HG02588 (cell line): ENCODE measurements around the gene PZP.

Experiments
- ATAC-seq: cut with Tn5 transposase; IDR thresholded peaks from one replicate; pipeline ENCODE4 v1.9.1; 2021; ENCODE audit warnings: mild to moderate bottlenecking, moderate library complexity; ENCODE audit not compliant: unreplicated experiment

PZP gene

GRCh38 chr12:9127484-9127883 is 80.7 kb downstream of the PZP start:
- no peak for ATAC-seq

GRCh38 chr12:9124383-9125031 is 83.7 kb downstream of the PZP start:
- no peak for ATAC-seq

GRCh38 chr12:9123781-9124382 is 84.3 kb downstream of the PZP start:
- no peak for ATAC-seq

GRCh38 chr12:9122091-9122609 is 86.0 kb downstream of the PZP start:
- ATAC-seq = no peak

DNA sequence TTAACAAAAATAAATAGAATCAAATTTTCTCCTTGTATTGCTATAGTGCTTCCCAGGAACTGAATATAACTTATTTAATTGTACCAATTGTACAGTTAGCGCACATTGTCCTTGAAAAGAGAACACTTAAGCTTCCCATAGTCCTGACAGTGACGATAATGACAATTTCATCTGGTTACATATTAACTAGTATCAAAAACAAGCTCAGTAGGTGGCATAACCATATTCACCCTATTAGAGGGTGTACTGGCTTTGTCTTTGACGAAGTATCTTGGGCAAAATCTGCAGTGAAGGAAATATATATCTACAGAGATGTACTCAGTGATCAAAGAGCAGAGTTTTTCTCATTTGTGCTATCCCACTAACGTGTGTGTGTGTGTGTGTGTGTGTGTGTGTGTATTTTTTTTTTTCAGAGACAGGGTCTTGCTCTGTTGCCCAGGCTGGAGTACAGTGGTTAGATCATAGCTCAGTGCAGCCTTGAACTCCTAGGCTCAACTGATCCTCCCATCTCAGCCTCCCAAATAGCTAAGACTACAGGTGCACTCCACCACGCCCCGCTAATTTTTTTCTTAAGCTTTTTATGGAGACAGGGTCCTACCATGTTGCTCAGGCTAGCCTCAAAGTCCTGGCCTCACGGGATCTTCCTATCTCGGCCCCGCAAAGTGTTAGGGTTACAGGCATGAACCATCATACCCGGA is 87.6 kb downstream of the PZP start:
- no peak for ATAC-seq

- ATAC-seq = peak; percentile 66
Measured at GRCh38 chr12:9118158-9118557, 90.0 kb downstream of the PZP start.

DNA sequence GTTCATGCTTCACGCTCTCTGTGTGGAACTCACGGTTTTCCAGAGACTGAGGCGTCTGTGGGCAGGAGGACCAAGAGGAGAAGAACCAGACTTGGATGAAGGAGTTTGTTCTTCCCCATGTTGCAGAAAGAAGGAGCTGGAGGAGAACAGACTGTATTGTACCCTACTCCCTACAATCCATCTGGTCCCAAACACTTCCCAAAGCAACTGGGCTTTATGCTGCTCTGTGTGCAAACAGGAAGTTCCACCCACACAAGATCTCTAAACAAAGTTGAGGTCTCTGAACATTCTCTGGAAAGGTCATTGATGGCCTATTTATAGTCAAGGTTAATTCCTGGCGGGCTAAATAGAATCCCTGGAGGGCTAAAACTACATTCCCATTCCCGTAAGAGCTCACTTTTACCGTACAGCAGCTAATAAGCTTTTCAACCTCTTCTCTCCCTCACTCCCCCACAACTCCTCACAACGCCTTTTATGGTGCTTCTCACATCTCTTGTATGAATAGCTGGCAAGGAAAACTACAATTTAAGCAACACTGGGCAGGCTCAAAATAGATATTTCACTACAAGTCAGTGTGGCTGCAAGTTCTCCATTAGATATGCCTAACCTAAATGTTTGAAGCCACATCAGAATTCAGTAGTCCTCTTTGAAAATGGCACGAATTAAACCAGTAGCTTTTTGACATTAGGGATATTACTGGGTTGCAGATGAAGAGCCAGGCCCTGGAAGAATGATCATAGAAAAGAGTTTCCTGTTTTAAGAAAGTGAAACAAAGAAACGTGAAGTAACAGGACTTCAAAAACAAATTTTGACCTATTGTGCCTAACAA is 92.2 kb downstream of the PZP start, which contains the start of gene A2M:
Gene A2M (minus strand): TSS at position 189 of the 829 bp plus-strand sequence. CDS start 70 bp downstream, at position 119.
- no peak for ATAC-seq

DNA sequence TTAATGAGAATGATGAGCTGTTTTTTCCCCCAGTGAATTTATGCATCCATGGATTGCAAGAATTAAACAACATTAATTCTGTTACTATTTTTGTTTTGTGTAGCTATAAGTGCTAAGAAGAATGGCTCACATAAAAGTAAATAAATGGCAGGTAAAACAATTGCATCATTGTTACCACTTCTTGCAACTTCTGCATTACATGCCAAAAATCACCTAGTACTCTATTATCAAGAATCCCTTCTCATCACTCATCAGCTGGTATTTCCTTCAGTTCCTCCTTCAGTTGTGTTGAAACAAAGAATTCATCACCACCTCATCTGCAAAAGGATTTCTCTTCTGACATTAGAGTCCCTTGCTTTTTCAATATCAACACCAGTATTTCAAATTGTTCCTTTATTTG is 93.2 kb downstream of the PZP start:
- no peak for ATAC-seq

DNA sequence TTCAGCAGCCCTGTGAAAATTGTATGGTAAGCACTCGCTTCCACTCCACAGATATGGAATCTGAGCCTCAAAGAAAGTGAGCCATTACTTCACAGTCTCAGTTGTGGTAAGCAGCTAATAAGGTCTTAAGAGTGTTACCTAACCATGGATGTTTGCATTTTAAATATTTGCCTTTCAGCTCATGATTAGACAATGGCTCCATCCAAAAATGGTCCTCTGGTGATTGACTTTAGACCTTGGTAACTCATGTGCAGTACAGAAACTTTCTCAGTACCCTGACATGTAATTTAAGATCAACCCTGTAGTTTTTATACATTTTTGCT is 94.2 kb downstream of the PZP start:
- no peak for ATAC-seq

GRCh38 chr12:9113296-9113986 is 94.8 kb downstream of the PZP start:
- ATAC-seq = no peak

DNA sequence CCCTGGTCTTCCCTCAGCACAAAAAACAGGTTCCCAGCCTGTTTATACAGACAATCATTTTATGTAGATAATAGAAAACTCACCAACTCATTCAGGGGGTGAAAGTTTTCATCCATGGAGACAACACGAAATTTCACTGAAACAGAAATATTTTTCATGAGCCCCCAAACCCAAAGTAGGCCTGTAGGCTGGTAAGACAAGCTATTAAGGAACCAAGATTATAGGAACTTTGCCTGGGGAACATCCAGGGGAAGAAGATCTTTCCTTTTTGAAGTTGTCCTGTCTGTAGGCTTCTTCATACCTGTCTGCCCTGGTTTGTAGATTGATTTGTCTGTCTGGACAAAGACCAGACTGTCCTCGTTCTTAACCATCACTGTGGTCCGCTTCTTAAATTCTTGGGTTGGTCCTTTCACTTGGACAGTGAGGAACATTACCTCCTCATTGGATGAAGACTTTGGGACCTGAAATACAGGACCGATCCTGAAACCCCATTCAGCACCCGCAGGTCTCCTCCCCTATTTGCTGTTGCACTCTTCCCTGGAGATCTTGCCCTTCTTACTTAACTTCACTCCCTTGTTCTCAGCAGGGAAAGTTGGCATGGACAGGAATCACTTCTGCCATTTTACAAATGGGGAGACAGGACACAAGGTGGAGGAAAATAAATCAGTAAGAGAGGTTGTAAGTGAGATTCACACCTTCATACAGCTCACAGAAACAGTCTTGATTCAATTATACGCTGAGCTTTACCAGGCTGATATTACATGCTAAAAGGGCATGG is 95.9 kb downstream of the PZP start:
- no peak for ATAC-seq

- no peak for ATAC-seq
Measured at GRCh38 chr12:9111525-9111924, 96.7 kb downstream of the PZP start.

- no peak for ATAC-seq
Measured at GRCh38 chr12:9109737-9110491, 98.3 kb downstream of the PZP start.

DNA sequence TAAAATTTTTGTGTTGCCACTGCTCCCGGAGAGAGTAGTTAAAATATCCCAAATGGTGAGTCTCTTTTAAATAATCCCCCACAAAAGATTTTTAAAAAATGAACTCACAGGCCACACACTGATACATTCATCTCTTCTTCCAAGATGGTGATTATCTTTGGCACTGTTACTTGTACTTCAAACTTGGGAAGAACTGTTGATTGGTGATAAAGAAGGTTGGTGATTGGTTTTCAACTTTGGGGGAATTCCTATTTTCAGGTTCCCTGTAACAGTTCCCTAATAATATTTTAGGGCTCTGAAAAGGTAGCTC is 99.0 kb downstream of the PZP start:
- ATAC-seq = no peak

- no peak for ATAC-seq
Measured at GRCh38 chr12:9108504-9109212, 99.5 kb downstream of the PZP start.

- ATAC-seq = no peak
Measured at GRCh38 chr12:9107542-9107873, 100.7 kb downstream of the PZP start.

GRCh38 chr12:9106610-9107541 is 101.3 kb downstream of the PZP start:
- ATAC-seq = no peak

DNA sequence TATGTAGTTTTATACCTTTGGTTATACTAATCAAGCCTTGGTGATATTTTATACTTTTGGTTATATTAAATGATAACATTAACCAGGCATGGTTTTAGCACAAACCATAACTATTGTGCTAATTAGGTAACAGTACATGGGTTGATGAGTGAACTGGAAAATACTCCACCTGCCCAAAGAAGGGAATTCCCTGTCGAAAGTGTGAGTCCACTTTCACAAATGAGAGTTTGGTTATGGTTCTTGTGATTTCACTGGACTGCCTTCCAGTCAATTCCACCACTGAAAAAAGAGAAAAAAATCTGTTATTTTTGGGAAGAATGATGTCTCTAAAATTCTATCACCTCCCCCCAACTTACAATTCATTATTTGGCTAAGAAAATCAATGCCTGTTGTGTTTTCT is 102.1 kb downstream of the PZP start:
- ATAC-seq = no peak
